ENCODE data around the gene NXPE1. TPM values are rescaled to one million over a fixed set of nuclear protein-coding genes. Genes with fewer than 3 reads are reported as not detected.

NXPE1 gene
- total and polyA plus RNA-seq, 2 donors (not counting 1 experiment from before 2014, with no cell fraction given) = not detected

DNA sequence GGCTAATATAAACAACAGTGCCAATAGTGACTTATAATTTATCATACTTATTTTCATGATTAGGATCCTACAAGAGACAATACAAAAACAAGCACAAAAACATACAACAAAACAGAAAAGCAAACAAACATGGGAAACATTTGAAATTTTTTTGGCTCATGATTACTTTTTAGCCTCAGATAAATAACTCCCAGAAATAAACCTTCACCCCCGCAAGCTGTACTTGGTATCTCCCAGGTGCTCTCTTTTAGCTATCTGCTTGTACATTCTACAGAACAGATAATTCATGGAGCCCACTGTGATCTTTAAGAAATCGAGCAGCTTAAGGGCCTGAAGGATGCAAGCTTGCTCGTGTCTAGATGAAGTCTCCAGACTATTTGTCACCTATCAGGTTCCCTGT is 35.0 kb upstream of the NXPE1 start:
- Histone ChIP-seq H3K4me3 (replicated peaks in 1 of 4; ENCODE audit: control extremely low read depth in 1 of 4, insufficient read depth in 1 of 4, low read depth in 3 of 4, low read length in 4 of 4) (no peak overlapping the region), H3K4me1 (ENCODE audit: control insufficient read depth, extremely low read depth, insufficient read depth, low read length) (no peaks in the 10 kb centered on the region), H3K27ac (ENCODE audit: insufficient read depth, low read length) (no peak overlapping the region), H4K20me1 (ENCODE audit: control insufficient read depth, extremely low read depth, insufficient read depth, low read length) (no peaks in the 10 kb centered on the region), H3K4me2 (ENCODE audit: extremely low read depth, insufficient read depth, low read length) (no peak overlapping the region), H3K9ac (ENCODE audit: insufficient read depth, low read length) (no peak overlapping the region), H3K27me3 (ENCODE audit: control insufficient read depth, insufficient read depth, low read length) (no peaks in the 10 kb centered on the region), H2AFZ (ENCODE audit: low read length) (no peak overlapping the region), H3K79me2 (ENCODE audit: control insufficient read depth, insufficient read depth, low read length) (no peaks in the 10 kb centered on the region), H3K36me3 (ENCODE audit: control insufficient read depth, insufficient read depth, low read length) (no peaks in the 10 kb centered on the region), H3K9me3 (ENCODE audit: control insufficient read depth, insufficient read depth, low read depth, low read length) (no peaks in the 10 kb centered on the region)
- TF ChIP-seq, protein P1, sequence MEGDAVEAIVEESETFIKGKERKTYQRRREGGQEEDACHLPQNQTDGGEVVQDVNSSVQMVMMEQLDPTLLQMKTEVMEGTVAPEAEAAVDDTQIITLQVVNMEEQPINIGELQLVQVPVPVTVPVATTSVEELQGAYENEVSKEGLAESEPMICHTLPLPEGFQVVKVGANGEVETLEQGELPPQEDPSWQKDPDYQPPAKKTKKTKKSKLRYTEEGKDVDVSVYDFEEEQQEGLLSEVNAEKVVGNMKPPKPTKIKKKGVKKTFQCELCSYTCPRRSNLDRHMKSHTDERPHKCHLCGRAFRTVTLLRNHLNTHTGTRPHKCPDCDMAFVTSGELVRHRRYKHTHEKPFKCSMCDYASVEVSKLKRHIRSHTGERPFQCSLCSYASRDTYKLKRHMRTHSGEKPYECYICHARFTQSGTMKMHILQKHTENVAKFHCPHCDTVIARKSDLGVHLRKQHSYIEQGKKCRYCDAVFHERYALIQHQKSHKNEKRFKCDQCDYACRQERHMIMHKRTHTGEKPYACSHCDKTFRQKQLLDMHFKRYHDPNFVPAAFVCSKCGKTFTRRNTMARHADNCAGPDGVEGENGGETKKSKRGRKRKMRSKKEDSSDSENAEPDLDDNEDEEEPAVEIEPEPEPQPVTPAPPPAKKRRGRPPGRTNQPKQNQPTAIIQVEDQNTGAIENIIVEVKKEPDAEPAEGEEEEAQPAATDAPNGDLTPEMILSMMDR (conservative IDR thresholded peaks at IDR 0.05 in 1 of 2, IDR thresholded peaks at IDR 0.05 in 1 of 2; ENCODE audit: low read depth in 1 of 2, low read length in 2 of 2) = no peak
- no peak for TF ChIP-seq EZH2 (IDR thresholded peaks at IDR 0.05; ENCODE audit: low read length, missing control alignments)
- no peak for DNase-seq (ENCODE audit: low read depth in 2 of 2)

DNA sequence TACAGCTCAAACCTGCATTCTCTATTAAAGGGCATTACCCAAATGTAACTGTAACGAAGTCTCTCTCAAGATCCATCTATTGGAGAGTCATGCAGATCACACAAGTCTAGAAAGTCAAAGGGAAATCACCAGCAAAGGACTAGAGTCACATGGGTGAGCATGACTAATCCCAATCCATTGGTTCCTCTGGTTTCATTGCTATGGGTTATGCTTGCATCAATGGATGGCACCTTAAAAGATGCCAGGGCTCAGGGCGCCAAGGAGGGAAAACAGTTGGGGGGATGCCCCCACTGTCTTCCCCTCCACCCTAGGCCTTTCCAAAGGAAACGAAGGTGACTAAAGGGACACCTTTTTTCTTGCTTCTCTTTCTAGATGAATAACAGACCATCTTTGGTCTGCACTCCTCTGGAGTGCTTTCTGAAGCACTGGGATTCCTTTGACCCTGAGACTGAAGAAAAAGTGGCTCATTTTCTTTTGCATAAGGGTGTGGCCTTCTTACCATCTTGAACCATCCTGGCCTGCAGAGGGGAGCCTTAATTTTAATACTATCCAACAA is 27.8 kb upstream of the NXPE1 start:
- Histone ChIP-seq H3K36me3 (ENCODE audit: control insufficient read depth, insufficient read depth, low read length) (no peaks in the 10 kb centered on the region), H3K9me3 (ENCODE audit: control insufficient read depth, insufficient read depth, low read depth, low read length) (no peaks in the 10 kb centered on the region), H3K4me3 (replicated peaks in 1 of 4; ENCODE audit: control extremely low read depth in 1 of 4, insufficient read depth in 1 of 4, low read depth in 3 of 4, low read length in 4 of 4) (no peak overlapping the region), H3K4me2 (ENCODE audit: extremely low read depth, insufficient read depth, low read length) (no peak overlapping the region), H3K27ac (ENCODE audit: insufficient read depth, low read length) (no peak overlapping the region), H3K79me2 (ENCODE audit: control insufficient read depth, insufficient read depth, low read length) (no peaks in the 10 kb centered on the region), H3K27me3 (ENCODE audit: control insufficient read depth, insufficient read depth, low read length) (no peaks in the 10 kb centered on the region), H3K4me1 (ENCODE audit: control insufficient read depth, extremely low read depth, insufficient read depth, low read length) (no peaks in the 10 kb centered on the region), H4K20me1 (ENCODE audit: control insufficient read depth, extremely low read depth, insufficient read depth, low read length) (no peaks in the 10 kb centered on the region), H3K9ac (ENCODE audit: insufficient read depth, low read length) (no peak overlapping the region), H2AFZ (ENCODE audit: low read length) (no peak overlapping the region)
- DNase-seq (ENCODE audit: low read depth in 2 of 2) = no peak
- TF ChIP-seq, protein P1 (conservative IDR thresholded peaks at IDR 0.05 in 1 of 2, IDR thresholded peaks at IDR 0.05 in 1 of 2; ENCODE audit: low read depth in 1 of 2, low read length in 2 of 2) = no peak
- TF ChIP-seq EZH2 (IDR thresholded peaks at IDR 0.05; ENCODE audit: low read length, missing control alignments) = no peak

DNA sequence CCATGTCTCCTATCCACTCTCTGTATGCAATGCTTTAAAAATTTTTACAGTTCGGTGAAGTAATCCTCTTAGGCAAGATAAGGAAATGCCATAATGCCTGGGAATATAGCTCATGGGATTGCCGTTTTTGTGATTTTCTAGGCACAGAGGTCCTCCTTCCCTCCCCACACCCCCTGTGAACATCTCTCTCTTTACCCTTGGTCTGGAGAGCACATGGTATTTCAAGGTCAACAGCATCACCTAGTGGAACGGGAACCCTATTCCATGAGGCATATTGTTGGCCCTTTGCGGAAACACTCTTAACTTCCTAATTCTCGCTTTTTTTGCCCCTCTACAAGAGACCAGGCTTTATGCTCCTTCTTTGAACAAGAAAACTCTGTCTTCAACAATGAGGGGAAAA is 27.1 kb upstream of the NXPE1 start:
- no peak overlapping the region for H3K4me3 ChIP-seq (replicated peaks in 1 of 4; ENCODE audit: control extremely low read depth in 1 of 4, insufficient read depth in 1 of 4, low read depth in 3 of 4, low read length in 4 of 4)
- no peaks in the 10 kb centered on the region for H3K79me2 ChIP-seq (ENCODE audit: control insufficient read depth, insufficient read depth, low read length)
- no peaks in the 10 kb centered on the region for H3K9me3 ChIP-seq (ENCODE audit: control insufficient read depth, insufficient read depth, low read depth, low read length)
- no peaks in the 10 kb centered on the region for H3K27me3 ChIP-seq (ENCODE audit: control insufficient read depth, insufficient read depth, low read length)
- no peak overlapping the region for H3K9ac ChIP-seq (ENCODE audit: insufficient read depth, low read length)
- H3K36me3 ChIP-seq (ENCODE audit: control insufficient read depth, insufficient read depth, low read length) = no peaks in the 10 kb centered on the region
- DNase-seq (ENCODE audit: low read depth in 2 of 2) = no peak
- H3K27ac ChIP-seq (ENCODE audit: insufficient read depth, low read length) = no peak overlapping the region
- H4K20me1 ChIP-seq (ENCODE audit: control insufficient read depth, extremely low read depth, insufficient read depth, low read length) = no peaks in the 10 kb centered on the region
- TF ChIP-seq EZH2 (IDR thresholded peaks at IDR 0.05; ENCODE audit: low read length, missing control alignments) = no peak
- TF ChIP-seq, protein P1 (conservative IDR thresholded peaks at IDR 0.05 in 1 of 2, IDR thresholded peaks at IDR 0.05 in 1 of 2; ENCODE audit: low read depth in 1 of 2, low read length in 2 of 2) = peak in 1 of 2 donors; percentile 6
- no peak overlapping the region for H3K4me2 ChIP-seq (ENCODE audit: extremely low read depth, insufficient read depth, low read length)
- H3K4me1 ChIP-seq (ENCODE audit: control insufficient read depth, extremely low read depth, insufficient read depth, low read length) = no peaks in the 10 kb centered on the region
- no peak overlapping the region for H2AFZ ChIP-seq (ENCODE audit: low read length)
